Endometrial microvascular endothelial cells (primary cell): ENCODE measurements around the gene RXYLT1. TPM values are rescaled to one million over a fixed set of nuclear protein-coding genes. Genes with fewer than 3 reads are reported as not detected.
"Not testable (repeated sequence)": the region's sequence is repeated elsewhere in the genome, so short reads cannot be mapped to it uniquely, and the experiment has no call there.

Experiments used
- in situ Hi-C: cut with HindIII; loops from 2 replicates; pipeline ENCODE4 v1.10.0; 2017; ENCODE audit warnings: low sequenced_read_pairs, low pct_unique_long_range_greater_than_20kb; ENCODE audit errors: inconsistent ontology term
- total RNA-seq: library from RNA; depleted of rRNA; stranded (reverse); fragments of >200 nt; gene quantifications from one replicate; pipeline ENCODE4 v1.2.3, GENCODE V29; 2015; ENCODE audit errors: inconsistent ontology term

Gene RXYLT1
- total RNA-seq, 1 donor from 2014 or later, result 18.8 TPM

- in situ Hi-C loops, result no loop called here
These were observed 57.2 kb downstream of the RXYLT1 start for GRCh38 chr12:63836936-63837335.

DNA sequence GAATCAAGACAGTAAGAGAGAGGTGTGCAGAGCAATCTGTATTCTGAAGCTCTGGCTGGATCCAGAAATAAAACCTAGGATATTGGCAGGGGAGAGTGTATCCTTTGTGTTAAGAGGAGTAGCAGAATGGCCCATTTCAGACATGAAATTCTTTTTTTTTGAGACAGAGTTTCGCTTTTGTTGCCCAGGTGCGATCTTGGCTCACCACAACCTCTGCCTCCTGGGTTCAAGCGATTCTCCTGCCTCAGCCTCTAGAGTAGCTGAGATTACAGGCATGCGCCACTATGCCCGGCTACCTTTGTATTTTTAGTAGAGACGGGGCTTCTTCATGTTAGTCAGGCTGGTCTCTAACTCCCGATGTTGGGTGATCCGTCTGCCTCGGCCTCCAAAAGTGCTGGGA lies 58.7 kb downstream of the RXYLT1 start:
- in situ Hi-C loops, result no loop called here

DNA sequence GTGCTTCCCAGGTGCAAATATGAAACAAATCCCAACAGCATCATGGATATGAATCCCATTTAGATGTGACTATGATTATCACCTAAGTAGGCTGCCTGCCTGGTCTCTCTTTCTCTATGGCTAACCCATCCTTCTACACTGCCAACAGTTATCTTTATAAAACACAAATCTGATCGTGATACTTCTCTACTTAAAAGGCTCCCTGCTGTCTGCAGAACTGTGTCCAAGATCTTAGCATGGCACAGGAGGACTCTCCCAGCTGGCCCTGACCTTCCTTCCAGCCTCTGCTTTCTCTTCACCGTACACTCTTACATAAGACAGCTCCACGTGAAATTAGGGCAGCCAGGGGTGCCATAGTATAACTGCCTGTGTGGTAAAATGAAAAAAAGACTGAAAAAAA lies 61.3 kb downstream of the RXYLT1 start:
- in situ Hi-C loops, result no loop called here

DNA sequence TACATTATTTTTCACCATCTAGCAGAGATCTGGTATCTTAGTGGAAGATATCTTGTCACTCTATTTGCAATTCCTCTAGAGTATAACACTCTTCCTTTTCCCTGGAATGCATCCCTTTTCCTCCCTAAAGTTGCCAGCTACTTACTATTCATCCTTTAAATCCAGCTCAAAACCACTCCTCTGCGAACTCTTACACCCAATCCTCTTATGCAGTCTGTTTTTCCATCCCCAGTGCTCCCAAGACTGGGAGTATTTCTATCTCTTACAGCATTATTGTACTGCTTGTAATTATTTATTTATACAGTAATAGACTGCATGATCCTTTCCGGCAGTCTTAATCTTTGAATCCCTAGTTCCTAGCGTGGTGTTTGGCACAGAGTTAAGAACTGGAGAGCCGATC lies 61.9 kb downstream of the RXYLT1 start:
- in situ Hi-C loops, result no loop called here

- in situ Hi-C loops, result not testable (repeated sequence)
These were observed 63.0 kb downstream of the RXYLT1 start for GRCh38 chr12:63842750-63843149.

DNA sequence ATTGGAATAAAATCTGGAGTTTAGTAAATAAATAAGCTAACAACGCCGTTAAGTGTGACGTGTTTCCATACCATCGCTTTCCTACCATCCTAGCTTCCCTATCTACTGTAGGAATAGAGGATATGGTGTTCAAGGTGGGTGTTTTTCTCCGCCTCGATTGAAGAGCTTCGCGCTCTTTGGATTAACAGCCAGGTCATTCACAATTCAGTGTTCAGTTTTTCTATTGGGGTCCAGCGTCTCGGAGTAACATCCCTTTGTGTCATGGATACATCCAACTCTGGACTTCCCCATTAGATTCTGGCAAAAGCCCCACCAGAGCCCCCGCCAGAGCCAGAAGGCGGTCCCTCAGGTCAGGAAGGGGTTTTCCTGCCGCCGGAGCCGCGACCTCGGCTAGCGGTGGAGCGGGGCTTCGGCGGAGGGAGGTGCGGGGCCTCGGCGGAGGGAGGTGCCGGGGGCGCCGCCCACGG lies 63.6 kb downstream of the RXYLT1 start:
- in situ Hi-C loops, result no loop called here

GRCh38 chr12:63843721-63844390 lies 64.1 kb downstream of the RXYLT1 start:
- in situ Hi-C loops, result no loop called here

DNA sequence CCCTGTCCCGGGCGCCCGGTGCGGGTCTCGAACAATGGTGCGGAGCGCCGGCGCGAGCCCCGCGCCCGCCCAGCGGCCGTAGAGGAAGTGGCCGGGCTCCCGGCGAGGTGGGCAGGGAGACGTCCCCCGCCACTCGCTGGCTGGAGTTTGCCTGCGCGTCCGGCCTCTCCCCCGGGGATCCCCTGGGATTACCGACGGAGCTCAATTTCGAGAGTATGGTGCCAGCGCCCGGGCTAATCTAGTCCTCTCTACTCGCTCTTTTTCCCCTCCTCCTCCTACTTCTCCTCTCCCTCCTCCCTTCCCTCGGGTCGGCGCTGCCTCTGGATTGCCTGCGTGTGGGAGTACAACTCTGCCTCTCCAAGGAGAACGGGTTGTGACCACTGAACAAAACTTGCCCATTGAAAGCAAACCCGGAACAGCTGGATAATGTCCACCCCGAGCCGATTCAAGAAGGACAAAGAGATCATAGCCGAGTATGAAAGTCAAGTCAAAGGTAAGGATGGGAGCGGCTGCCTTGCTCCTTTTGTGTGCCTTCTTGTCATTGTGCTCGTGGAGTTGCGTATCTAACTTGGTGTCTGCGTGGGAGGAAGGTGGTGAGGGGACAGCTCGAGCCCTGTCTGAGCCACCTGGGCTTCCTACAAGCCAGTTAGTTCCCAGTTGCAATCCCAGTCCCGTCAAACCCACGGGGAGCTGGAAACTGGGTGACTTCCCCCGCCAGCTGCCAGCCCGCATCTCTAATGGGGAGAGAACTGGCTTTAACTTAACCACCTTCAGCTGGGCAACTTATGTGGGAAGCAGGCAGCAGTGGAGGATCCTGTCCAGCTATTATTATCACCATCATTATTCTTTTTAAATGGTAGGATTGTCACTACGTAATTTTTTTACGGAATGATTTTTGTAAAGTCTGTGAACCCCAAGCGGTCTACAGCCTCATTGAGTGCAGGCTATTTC lies 65.0 kb downstream of the RXYLT1 start, which contains the start of gene SRGAP1:
Gene SRGAP1 (plus strand): TSS at position 310 of the 951 bp plus-strand sequence. CDS start 117 bp downstream, at position 427.
- in situ Hi-C loops, result no loop called here

GRCh38 chr12:63845726-63846125 lies 66.0 kb downstream of the RXYLT1 start:
- in situ Hi-C loops, result no loop called here

- in situ Hi-C loops, result no loop called here
These were observed 66.7 kb downstream of the RXYLT1 start for GRCh38 chr12:63846238-63846967.

- in situ Hi-C loops, result no loop called here
These were observed 68.7 kb downstream of the RXYLT1 start for GRCh38 chr12:63848450-63848849.

DNA sequence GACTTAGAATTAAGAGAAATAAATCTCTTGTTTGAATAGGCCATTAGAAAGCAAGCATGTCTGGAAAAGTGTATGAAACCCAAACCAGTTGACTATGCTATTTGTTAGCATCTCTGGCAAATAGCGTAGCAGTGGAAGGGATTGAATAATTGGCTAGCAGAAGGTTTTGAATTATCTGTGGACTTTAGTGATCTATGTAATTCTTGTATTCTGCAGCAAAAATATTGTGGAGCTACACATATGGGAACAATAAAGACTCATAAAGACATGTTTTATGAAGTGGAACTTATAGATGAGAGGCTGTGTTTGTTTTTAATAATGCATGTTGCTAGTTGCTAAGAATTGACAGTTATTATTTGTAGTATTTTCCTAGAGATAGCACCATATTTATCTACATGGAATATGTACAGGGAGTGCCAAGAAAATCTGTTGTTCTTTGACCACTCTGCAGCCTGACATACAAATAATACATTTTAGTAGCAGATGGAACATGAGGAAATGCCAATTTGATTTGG lies 69.5 kb downstream of the RXYLT1 start:
- in situ Hi-C loops, result no loop called here

GRCh38 chr12:63849641-63850040 lies 69.9 kb downstream of the RXYLT1 start:
- in situ Hi-C loops, result no loop called here

DNA sequence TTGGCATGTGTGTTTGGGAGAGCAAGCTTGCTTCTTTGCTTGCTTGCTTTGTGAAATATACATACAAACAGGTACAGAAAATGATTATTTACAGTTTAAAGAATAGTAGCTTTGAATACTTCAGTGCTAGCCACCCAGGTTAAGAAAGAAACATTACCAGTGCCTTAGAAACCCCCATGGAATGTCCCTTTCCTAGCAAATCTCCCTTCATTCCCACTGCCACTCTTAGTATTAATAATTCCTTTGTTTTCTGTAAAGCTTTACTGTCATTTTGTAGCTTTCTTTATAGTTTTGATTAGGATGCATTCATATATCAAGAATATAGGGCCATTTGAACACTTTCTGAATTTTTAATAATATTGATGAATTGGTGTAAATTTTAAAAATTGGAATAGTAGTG lies 74.3 kb downstream of the RXYLT1 start:
- in situ Hi-C loops, result no loop called here

DNA sequence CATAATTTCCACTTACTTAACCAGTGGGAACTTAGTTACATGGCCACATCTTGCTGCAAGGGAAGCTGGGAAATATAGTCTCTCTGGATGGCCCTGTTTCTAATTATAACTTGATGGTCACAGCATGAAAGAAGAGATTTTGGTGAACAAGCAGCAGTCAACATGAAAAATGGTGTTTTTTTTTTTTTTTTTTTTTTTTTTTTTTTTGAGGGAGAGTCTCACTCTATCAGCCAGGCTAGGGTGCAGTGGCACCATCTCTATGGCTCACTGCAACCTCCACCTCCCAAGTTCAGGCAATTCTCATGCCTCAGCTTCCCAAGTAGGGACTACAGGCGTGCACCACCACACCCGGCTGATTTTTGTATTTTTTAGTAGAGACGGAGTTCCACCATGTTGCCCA lies 75.6 kb downstream of the RXYLT1 start:
- in situ Hi-C loops, result no loop called here

DNA sequence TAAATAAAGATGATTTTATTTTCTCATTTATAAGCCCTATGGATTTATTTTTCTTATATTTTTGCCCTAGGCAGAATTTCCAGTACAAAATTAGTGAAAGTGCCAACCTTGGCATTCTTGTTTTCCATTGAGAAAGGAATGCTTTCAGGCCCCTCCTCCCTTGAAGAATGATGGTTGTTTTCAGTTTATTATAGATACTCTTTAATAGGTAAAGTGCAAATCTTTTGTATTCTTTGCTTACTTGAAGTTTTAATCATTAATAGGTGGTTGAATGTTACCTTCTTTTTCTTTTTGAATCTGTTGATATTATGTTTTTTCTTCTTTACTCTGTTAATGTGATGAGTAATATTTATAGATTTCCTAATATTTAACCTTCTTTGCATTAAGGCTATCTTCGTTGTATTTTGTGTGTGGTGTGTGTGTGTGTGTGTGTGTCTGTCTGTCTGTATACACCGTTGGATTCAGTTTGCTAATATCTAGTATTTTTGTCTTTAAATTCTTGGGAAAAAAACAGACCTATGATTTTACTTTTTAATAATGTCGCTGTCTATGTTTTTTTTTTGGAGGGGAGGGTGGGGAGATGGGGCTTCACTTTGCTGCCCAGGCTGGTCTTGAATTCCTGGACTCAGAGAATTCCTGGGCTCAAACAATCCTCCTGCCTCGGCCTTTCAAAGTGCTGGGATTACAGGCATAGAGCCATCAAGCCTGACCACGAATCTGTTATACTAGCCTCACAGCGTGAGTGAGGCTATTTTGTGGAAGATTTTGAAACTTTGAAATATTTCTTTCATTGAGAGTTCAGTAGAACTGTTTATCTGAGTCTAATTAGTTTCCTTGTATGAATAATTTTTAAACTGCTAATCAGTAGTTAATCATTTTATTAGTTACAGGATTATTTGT lies 78.3 kb downstream of the RXYLT1 start:
- in situ Hi-C loops, result no loop called here
